GM12878 (cell line): ENCODE measurements around the gene SYNM. TPM values are rescaled to one million over a fixed set of nuclear protein-coding genes. Genes with fewer than 3 reads are reported as not detected.

Experiments
- ATAC-seq: fragments of 200-7000 bp; cut with Tn5 transposase; 3 replicates; pipeline ENCODE4 v1.9.1; 2020; ENCODE audit warnings: mild to moderate bottlenecking, moderate library complexity
- BruUV-seq: library from RNA; stranded (reverse); fragments of 400-500 nt; replicated peaks from 2 replicates; lab custom pipeline; 2021; lab: Mats Ljungman, UMichigan
- CTCF ChIA-PET: fragments of 300-600 bp; sonication (Branson Sonifier 250); formaldehyde crosslinking; extraction: SDS; loops from one replicate; lab custom pipeline; 2021; ENCODE audit warnings: inconsistent platforms; lab: Yijun Ruan, JAX
- POLR2A ChIA-PET: fragments of 350-600 bp; formaldehyde crosslinking; extraction: SDS; loops from one replicate; lab custom pipeline; 2021; ENCODE audit warnings: inconsistent platforms; lab: Charles Lee
- RAD21 ChIA-PET: fragments of 300-600 bp; sonication (Branson Sonifier 250); formaldehyde crosslinking; loops from one replicate; lab custom pipeline; 2023; ENCODE audit warnings: antibody characterized with exemption; ENCODE audit not compliant: unreplicated experiment; lab: Charles Lee
- SMC1A ChIA-PET: fragments of 300-600 bp; sonication (Branson Sonifier 250); formaldehyde crosslinking; loops from one replicate; lab custom pipeline; 2023; ENCODE audit not compliant: unreplicated experiment, uncharacterized antibody; lab: Charles Lee
- DNase-seq: peaks from one replicate; pipeline ENCODE4 v3.0.0-alpha.2; 2011; ENCODE audit warnings: low read depth, low spot score
- FAIRE-seq: peaks from 3 replicates; lab custom pipeline; 2011; peaks lifted over from hg19 to GRCh38; lab: Jason Lieb, UNC
- H2AFZ ChIP-seq: 2 replicates; pipeline ENCODE4 v1.6.0; 2011; ENCODE audit warnings: low read depth, low read length, control low read depth; ENCODE audit not compliant: control insufficient read depth
- H3K27ac ChIP-seq: 2 replicates; pipeline ENCODE4 v1.5.1; 2011; ENCODE audit warnings: control low read depth; ENCODE audit not compliant: control insufficient read depth, insufficient read depth
- H3K27me3 ChIP-seq, 2 experiments: replicated peaks in 1 of 2; 2 replicates each; pipeline versions ENCODE4 v1.6.0 to v1.6.1; 2011; ENCODE audit warnings: low read length in 1 of 2; ENCODE audit not compliant: control insufficient read depth in 2 of 2, insufficient read depth in 2 of 2
- H3K36me3 ChIP-seq, 2 experiments: 2 replicates each; pipeline ENCODE4 v1.5.1; 2011; ENCODE audit warnings: low read length in 1 of 2; ENCODE audit not compliant: control insufficient read depth in 2 of 2, insufficient read depth in 2 of 2
- H3K4me1 ChIP-seq: 2 replicates; pipeline ENCODE4 v1.6.1; 2011; ENCODE audit warnings: mild to moderate bottlenecking, low read length, moderate library complexity, mixed read lengths; ENCODE audit not compliant: control insufficient read depth, insufficient read depth
- H3K4me2 ChIP-seq: 2 replicates; pipeline ENCODE4 v1.6.0; 2011; ENCODE audit warnings: control low read depth; ENCODE audit not compliant: control insufficient read depth, insufficient read depth
- H3K4me3 ChIP-seq: fragments of 200-600 bp; sonication (generic); 2 replicates; pipeline ENCODE4 v1.5.1; 2016
- H3K79me2 ChIP-seq: 2 replicates; pipeline ENCODE4 v1.6.0; 2011; ENCODE audit warnings: low read length; ENCODE audit not compliant: control insufficient read depth, insufficient read depth
- H3K9ac ChIP-seq: 2 replicates; pipeline ENCODE4 v1.8.0; 2011; ENCODE audit warnings: low read length, control low read depth, mixed read lengths; ENCODE audit not compliant: control insufficient read depth, insufficient read depth
- H3K9me3 ChIP-seq: replicated peaks from 3 replicates; pipeline ENCODE4 v1.5.1; 2011; ENCODE audit warnings: mild to moderate bottlenecking, low read length; ENCODE audit not compliant: control insufficient read depth, insufficient read depth
- H4K20me1 ChIP-seq: 2 replicates; pipeline ENCODE4 v1.6.0; 2011; ENCODE audit not compliant: control insufficient read depth, insufficient read depth
- BCLAF1 ChIP-seq: fragments of 450-650 bp; IDR thresholded peaks from 2 replicates; pipeline ENCODE4 v1.6.1; 2017; ENCODE audit warnings: antibody characterized with exemption, mild to moderate bottlenecking, moderate library complexity
- E4F1 ChIP-seq: fragments of 450-650 bp; IDR thresholded peaks from 2 replicates; pipeline ENCODE4 v1.6.1; 2018; ENCODE audit warnings: borderline replicate concordance, mild to moderate bottlenecking; ENCODE audit not compliant: partially characterized antibody
- ELK1 ChIP-seq: IDR thresholded peaks from 2 replicates; pipeline ENCODE4 v1.6.1; 2012; ENCODE audit warnings: low read depth, low read length, improper control_type of control experiment
- MAX ChIP-seq: IDR thresholded peaks from 2 replicates; pipeline ENCODE4 v1.6.1; 2012; ENCODE audit warnings: low read depth, low read length, improper control_type of control experiment
- TCF7 ChIP-seq: IDR thresholded peaks from 2 replicates; pipeline ENCODE4 v1.6.1; 2014; ENCODE audit warnings: antibody characterized with exemption, borderline replicate concordance
- USF2 ChIP-seq: IDR thresholded peaks from 2 replicates; pipeline ENCODE4 v1.6.1; 2011; ENCODE audit warnings: low read depth, low read length, improper control_type of control experiment, borderline replicate concordance
- YY1 ChIP-seq: IDR thresholded peaks from 2 replicates; pipeline ENCODE4 v1.6.1; 2011; ENCODE audit warnings: low read depth, mild to moderate bottlenecking, low read length
- WGBS: methylation state at CpG from one replicate; pipeline ENCODE4 v1.1.6; 2016; ENCODE audit warnings: low lambda C conversion rate; ENCODE audit not compliant: insufficient replicate concordance, insufficient coverage; ENCODE audit errors: missing lambda C conversion rate; 5-methylcytosine and 5-hydroxymethylcytosine counted together
- in situ Hi-C: fragments of 300-500 bp; cut with MboI; formaldehyde crosslinking; loops from 9 replicates; pipeline ENCODE4 v1.14.3; 2018; ENCODE audit warnings: mixed read lengths
- intact Hi-C: fragments of 100-400 bp; cut with micrococcal nuclease; formaldehyde crosslinking; loops from one replicate; pipeline ENCODE4 v1.14.2; 2022; ENCODE audit not compliant: unreplicated experiment
- polyA plus RNA-seq, 11 experiments: library from polyadenylated mRNA; depleted of rRNA in 4 of 11; unstranded in 6 of 11; stranded (reverse) in 5 of 11; fragments of >200 nt; fragmentation: Nextera tagmentation in 4 of 11; fragmentation: Illumina TruSeq in 1 of 11; extraction: Ambion mirVana in 4 of 11; extraction: Trizol in 1 of 11; gene quantifications; 1 replicate in 1 of 11; 2 replicates in 10 of 11; pipeline versions ENCODE4 v1.2.1 to v1.2.3, GENCODE V29; 2011 to 2016; ENCODE audit warnings: inconsistent platforms in 2 of 11, missing spikeins in 2 of 11, low read depth in 1 of 11
- total RNA-seq, 4 experiments: library from RNA; depleted of rRNA in 3 of 4; stranded (reverse); fragments of >200 nt in 3 of 4; fragmentation: Illumina TruSeq in 1 of 4; extraction: Trizol in 1 of 4; gene quantifications; 2 replicates each; pipeline versions ENCODE4 v1.2.1 to v1.2.3, GENCODE V29; 2013 to 2021

The SYNM gene
- total and polyA plus RNA-seq, 10 of the 15 experiments (the other 5 are each of a cell fraction or from before 2014, with no cell fraction given) = 0.05 to 1.1 (median 0.89) TPM; not detected in 1

GRCh38 chr15:99153026-99153535, 48.2 kb downstream of the SYNM start:
- intact Hi-C loops = no loop called here
- RAD21 ChIA-PET = no interaction called here
- Histone ChIP-seq H3K27me3 (no peaks in the 10 kb centered on the region), H2AFZ (no peak overlapping the region), H3K27ac (no peak overlapping the region), H3K9me3 (no peaks in the 10 kb centered on the region), H3K4me3 (no peak overlapping the region), H4K20me1 (no peaks in the 10 kb centered on the region), H3K4me1 (no peaks in the 10 kb centered on the region), H3K79me2 (no peaks in the 10 kb centered on the region), H3K4me2 (no peak overlapping the region), H3K36me3 (peaks cover 0 to 5% of the 10 kb centered on the region in 2 experiments; a peak in 1 of 4 replicates), H3K9ac (no peak overlapping the region)
- FAIRE-seq = no peak
- in situ Hi-C loops = no loop called here
- no peak for TF ChIP-seq ELK1
- no peak for TF ChIP-seq E4F1
- no peak for TF ChIP-seq YY1
- TF ChIP-seq MAX = no peak
- TF ChIP-seq USF2 = no peak
- no peak for TF ChIP-seq BCLAF1
- TF ChIP-seq TCF7 = no peak
- SMC1A ChIA-PET = no interaction called here
- 52% methylated on average over 6 of the region's 6 CpGs for WGBS
- no peak for ATAC-seq
- CTCF ChIA-PET = no interaction called here
- POLR2A ChIA-PET = no interaction called here
- DNase-seq = no peak
- BruUV-seq = no TSS peak
